Stimulated activated naive CD8-positive, alpha-beta T cell treated with anti-CD3 and anti-CD28 coated beads, Interleukin-15, Interleukin-2, amounts not matched to agents 100 U/mL and 50 U/mL, for 24 hours (primary cell): ENCODE measurements around the gene NXPH1.
"Not testable (repeated sequence)": the region's sequence is repeated elsewhere in the genome, so short reads cannot be mapped to it uniquely, and the experiment has no call there.

Source experiments
- ATAC-seq: fragments of 150-1000 bp; cut with Tn5 transposase; one replicate; pipeline ENCODE4 v1.10.0; 2021
- DNase-seq: peaks from one replicate; pipeline ENCODE4 v3.0.0; 2021

Gene NXPH1

DNA sequence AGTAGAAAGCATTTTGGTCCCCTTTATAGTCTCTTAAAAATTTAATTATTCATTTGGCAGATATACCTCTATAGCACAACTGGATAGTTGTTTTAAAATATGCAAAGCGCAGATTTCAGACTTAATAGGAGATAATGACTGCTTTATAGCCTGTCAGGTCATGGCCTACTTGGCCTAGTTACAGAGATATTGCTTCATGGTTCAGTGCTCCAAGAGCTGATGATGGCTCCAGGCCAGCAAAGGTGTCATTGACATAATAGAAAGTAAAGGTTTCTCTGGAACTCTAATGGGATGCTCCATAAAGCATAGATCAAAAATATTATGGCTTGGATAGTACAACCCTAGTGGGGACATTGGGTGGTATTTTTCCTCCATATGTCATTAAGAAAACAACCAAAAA lies 285.7 kb downstream of the NXPH1 start:
- DNase-seq (no peak), ATAC-seq (no peak)

DNA sequence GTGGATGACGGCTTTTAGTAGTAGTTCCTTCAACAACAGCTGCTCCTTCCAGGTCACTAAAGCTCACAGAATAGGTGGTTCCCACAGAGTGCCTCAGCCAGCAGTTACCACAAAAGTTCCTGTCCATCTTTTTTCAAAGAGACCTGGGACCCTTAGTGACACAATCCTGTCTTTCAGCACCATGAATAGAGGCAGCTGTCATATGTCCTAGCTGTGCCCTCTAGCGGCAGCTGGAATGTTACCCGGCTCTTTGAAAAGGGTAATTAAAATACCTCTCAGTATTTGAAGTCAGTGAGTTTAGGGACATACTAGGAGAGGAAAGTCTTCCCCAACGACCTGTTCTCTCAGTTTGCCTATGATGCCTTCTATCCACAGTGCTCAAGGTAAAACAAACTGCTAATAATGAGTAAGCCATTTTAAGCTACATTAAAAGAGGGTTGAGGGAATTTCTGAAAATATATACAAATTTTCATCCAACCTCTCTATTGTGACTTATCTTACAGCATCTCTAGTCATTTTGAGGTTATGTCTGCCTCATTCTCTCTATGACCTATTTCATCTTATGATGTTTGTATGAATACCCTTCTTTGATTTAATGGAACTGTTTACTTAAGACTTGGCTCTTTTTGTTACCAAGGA lies 290.8 kb downstream of the NXPH1 start:
- ATAC-seq = no peak
- DNase-seq = peak; percentile 24

- ATAC-seq, DNase-seq: not testable (repeated sequence)
Observed at GRCh38 chr7:8731756-8732155, 298.3 kb downstream of the NXPH1 start.

- no peak for DNase-seq
- ATAC-seq = no peak
Observed at GRCh38 chr7:8739837-8740236, 306.4 kb downstream of the NXPH1 start.

DNA sequence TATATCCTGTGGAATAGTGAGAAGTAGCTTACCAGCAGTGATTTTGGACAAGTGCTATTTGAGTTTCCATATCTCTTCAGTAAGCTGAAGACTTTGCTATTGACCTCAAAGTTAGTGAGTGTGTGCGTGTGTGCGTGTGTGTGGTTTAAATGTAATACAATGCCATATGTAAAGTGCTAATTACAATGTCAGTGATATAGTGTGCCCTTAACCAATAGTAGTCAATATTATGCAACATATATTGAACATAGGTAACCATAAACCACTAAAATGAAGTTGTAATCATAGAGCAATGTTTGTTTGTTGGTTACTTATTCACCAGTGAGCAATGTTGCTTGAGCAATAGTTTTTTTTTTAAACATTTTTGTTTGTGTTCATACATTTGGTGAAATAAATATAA lies 309.4 kb downstream of the NXPH1 start:
- DNase-seq (no peak), ATAC-seq (no peak)

- DNase-seq (no peak), ATAC-seq (no peak)
Observed at GRCh38 chr7:8747338-8747737, 313.9 kb downstream of the NXPH1 start.

DNA sequence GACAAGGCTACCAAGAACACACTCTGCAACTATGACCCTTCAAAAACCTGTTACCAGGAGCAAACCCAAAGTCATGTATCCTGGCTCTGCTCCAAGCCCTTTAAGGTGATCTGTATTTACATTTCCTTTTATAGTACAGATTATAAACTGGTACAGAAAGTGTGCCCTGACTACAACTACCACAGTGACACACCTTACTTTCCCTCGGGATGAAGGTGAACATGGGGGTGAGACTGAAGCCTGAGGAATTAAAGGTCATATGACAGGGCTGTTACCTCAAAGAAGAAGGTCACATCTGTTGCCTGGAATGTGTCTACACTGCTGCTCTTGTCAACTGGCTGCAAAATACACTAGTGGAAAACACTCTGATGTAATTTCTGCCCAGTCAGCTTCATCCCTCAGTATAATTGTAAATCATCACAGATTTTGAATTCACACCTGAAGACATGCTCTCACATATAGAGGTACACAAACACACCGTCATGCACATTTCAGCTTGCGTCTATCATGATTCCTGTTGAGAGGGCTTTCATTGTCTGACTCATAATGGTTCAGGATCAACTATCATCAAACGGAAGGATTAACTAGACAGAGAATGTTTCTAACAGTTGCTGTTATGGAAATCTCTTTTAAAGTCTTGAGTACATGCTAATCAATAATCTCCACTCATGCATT lies 318.3 kb downstream of the NXPH1 start:
- ATAC-seq (no peak), DNase-seq (no peak)

DNA sequence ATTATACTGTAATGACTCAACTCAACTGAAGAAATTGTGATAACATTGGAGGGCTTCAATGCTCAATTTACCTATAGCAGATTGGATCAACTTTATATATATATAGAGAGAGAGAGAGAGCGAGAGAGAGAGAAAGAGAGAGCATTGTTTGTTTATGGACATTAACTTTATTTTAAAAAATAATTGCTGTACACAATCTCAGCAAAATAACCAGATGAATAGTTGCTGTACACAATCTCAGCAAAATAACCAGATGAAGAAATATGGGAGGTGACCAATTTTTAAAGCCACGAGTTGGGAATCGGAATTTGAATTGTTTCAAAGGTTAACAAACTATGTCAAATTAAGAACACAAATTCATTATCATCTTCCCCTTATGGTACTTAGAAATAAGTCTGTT lies 319.9 kb downstream of the NXPH1 start:
- DNase-seq (no peak), ATAC-seq (no peak)

GRCh38 chr7:8761731-8762130 lies 328.3 kb downstream of the NXPH1 start:
- no peak for ATAC-seq
- DNase-seq = no peak

DNA sequence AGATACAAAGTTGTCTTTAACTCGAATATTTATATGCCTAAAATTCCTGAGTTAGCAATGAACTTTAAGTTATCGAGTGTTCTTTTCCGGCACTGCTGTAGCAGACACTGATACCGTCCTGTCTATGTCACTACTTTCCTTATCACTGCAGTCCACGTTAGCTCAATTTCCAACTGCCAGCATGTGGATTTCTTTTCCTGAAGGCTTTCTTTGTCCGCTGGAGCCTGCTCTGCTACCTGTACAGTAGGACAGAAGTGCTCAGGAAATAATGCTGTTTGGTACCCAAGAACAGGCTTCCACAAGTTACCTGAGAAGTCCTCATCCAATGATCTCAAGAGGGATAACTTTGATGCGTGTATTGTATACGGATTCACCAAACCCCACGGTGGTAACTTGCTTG lies 329.4 kb downstream of the NXPH1 start:
- ATAC-seq = no peak
- no peak for DNase-seq

- DNase-seq (no peak), ATAC-seq (no peak)
Observed at GRCh38 chr7:8765374-8765773, 332.0 kb downstream of the NXPH1 start.

DNA sequence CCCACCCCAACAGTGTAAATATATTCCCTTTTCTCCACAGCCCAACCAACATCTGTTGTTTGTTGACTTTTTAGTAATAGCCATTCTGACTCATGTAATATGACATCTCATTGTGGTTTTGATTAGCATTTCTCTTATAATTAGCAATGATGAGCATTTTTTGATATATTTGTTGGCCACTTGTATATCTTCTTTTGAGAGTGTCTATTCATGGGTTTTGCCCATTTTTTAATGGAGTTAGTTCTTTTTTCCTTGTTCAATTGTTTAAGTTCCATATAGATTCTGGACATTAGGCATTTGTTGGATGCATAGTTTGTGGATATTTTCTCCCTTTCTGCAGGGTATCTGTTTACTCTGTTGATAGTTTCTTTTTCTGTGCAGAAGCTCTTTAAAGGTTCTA lies 340.1 kb downstream of the NXPH1 start:
- DNase-seq (no peak), ATAC-seq (no peak)

DNA sequence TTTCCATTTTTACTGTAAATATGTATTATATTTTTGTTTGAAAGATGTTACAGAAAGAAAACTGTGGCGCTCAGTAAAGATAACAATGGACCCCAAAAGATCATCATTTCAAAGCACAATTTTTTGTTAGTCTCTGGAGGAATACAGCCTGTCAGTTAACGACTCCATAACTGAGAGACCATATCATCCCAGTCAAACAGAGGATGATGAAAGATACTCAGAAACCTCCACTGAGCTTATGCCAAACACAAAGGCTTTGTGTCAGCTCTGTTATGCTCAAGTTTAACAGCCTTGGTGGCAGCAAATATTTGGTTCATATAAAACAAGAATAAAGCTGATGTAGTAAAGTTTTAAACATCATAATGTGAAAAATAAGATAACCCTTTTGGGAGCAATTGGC lies 345.1 kb downstream of the NXPH1 start:
- DNase-seq (no peak), ATAC-seq (no peak)

GRCh38 chr7:8781166-8781565 lies 347.8 kb downstream of the NXPH1 start:
- DNase-seq (no peak), ATAC-seq (no peak)

DNA sequence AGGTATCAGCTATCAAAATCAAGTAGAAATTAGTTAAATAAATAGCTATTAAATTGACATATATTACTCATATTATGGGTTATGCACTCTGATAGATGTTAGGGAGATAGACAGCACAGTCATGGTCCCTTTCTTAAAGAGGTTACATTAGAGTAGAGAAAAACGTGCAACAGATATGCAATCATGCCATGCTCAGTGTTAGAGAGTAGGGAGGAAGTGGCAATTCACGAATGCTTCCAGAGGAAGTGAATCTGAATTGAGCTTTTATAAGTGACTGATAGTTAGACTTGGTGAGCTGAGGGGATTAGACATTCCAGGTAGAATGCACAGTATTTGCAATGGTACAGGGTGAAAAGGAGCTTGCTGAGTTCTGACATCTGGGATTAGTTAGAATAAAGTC lies 349.8 kb downstream of the NXPH1 start:
- DNase-seq (no peak), ATAC-seq (no peak)

GRCh38 chr7:8785081-8785480 lies 351.7 kb downstream of the NXPH1 start:
- DNase-seq (no peak), ATAC-seq (no peak)

DNA sequence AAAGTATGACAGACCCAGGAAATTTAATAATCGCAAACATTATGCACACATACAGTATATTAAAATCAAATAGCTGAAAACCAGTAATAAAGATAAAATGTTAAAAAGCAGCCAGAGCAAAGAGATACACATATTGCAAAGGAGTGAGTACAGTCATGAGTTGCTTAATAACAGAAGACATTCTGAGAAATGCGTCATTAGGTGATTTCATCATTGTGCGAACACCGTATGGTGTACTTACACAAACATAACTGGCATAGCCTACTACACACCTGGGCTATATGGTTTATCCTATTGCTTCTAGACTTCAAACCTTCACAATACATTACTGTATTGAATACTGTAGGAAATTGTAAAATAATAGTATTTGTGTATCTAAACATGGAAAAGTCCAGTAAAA lies 367.6 kb downstream of the NXPH1 start:
- ATAC-seq (no peak), DNase-seq (no peak)
